Sigmoid colon (tissue), 4 donors: ENCODE results near the gene MADD.
A peak's percentile ranks its signal among the peaks of the same experiment; 100 is the strongest.

Source experiments
- POLR2AphosphoS5 ChIP-seq, 4 donors: sonication (generic); formaldehyde crosslinking; IDR thresholded peaks; one replicate each; pipeline ENCODE4 v1.6.1; 2017; ENCODE audit warnings: antibody characterized with exemption in 4 of 4
- TF ChIP-seq, protein P1 (sequence below), 4 experiments: fragments of 450-650 bp in 3 of 4; fragments of 200-600 bp in 1 of 4; IDR thresholded peaks; one replicate each; pipeline ENCODE4 v1.5.1; 2016 to 2019; ENCODE audit warnings: antibody characterized with exemption in 4 of 4, mild to moderate bottlenecking in 3 of 4, moderate library complexity in 2 of 4

DNA sequence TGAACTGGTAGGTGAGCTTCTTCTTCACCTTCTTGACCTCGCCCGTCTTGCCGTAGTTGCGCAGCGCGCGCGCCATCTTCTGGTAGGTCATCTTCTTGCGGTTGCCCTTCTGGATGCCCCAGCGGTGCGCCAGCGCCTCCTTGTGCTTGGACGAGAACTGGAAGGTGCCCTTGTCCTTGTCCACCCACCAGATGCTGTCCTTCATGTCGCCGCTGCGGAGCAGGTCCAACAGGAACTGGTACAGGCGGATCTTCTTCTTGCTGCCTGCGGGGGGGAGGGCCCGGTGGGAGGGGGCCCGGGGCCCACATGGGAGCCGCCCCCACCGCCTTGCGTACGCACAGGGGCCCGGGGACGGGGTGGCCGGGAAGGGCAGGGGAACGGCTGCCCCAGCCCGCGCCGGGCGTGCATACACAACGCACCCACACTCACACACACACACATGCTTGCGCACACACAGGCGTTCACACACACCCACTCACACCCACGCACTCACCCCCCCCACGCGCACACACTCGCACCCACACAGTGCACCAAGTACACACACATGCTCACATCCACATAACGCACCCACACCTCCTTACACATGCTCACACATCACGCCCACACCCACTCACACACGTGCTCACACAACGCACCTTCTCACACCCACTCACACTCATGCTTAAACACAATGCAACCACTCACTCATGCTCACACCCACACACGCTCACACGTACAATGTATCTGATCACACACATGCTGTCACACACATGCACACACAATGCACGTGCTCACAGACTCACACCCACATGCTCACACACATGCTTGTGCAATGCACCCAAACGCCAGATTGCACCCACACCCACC, 85.6 kb downstream of the MADD start:
- TF ChIP-seq, protein P1, sequence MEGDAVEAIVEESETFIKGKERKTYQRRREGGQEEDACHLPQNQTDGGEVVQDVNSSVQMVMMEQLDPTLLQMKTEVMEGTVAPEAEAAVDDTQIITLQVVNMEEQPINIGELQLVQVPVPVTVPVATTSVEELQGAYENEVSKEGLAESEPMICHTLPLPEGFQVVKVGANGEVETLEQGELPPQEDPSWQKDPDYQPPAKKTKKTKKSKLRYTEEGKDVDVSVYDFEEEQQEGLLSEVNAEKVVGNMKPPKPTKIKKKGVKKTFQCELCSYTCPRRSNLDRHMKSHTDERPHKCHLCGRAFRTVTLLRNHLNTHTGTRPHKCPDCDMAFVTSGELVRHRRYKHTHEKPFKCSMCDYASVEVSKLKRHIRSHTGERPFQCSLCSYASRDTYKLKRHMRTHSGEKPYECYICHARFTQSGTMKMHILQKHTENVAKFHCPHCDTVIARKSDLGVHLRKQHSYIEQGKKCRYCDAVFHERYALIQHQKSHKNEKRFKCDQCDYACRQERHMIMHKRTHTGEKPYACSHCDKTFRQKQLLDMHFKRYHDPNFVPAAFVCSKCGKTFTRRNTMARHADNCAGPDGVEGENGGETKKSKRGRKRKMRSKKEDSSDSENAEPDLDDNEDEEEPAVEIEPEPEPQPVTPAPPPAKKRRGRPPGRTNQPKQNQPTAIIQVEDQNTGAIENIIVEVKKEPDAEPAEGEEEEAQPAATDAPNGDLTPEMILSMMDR (IDR thresholded peaks at IDR 0.05), result peak; percentile 94 to 99 (median 96)
- TF ChIP-seq POLR2AphosphoS5 (IDR thresholded peaks at IDR 0.05), result peak; percentile 27 to 49 (median 28)
